Measurements from ENCODE around the gene ANAPC10. TPM values are rescaled to one million over a fixed set of nuclear protein-coding genes. Genes with fewer than 3 reads are reported as not detected.

ANAPC10 gene
- total RNA-seq, 1 experiment from 2014 or later: 10.5 TPM

GRCh38 chr4:144975718-144976117 lies 122.3 kb downstream of the ANAPC10 start:
- Histone ChIP-seq H3K4me1 (ENCODE audit: control insufficient read depth, insufficient read depth, low read length) (no peaks in the 10 kb centered on the region), H3K9me3 (ENCODE audit: control insufficient read depth, insufficient read depth, low read depth, low read length) (no peaks in the 10 kb centered on the region), H3K27ac (ENCODE audit: low read length) (no peak overlapping the region), H3K27me3 (ENCODE audit: control insufficient read depth, insufficient read depth, low read length) (no peaks in the 10 kb centered on the region), H3K36me3 (ENCODE audit: control insufficient read depth, insufficient read depth, low read length) (no peaks in the 10 kb centered on the region), H3K4me3 (ENCODE audit: low read depth in 2 of 2, low read length in 2 of 2) (no peak overlapping the region)
- ATAC-seq (no peak), DNase-seq (ENCODE audit: low read depth, low spot score) (no peak)
- ChIA-PET CTCF (no interaction called here), POLR2A (no interaction called here)
- TF ChIP-seq SIN3A (IDR thresholded peaks at IDR 0.05; ENCODE audit: borderline replicate concordance, insufficient read depth, low read depth, low read length): no peak
- TF ChIP-seq TCF7L2 (IDR thresholded peaks at IDR 0.05; ENCODE audit: low read depth, low read length): no peak
- no peak for TF ChIP-seq REST (IDR thresholded peaks at IDR 0.05; ENCODE audit: insufficient read depth in 1 of 2, low read depth in 2 of 2, low read length in 1 of 2)
- no peak for TF ChIP-seq CTCF (IDR thresholded peaks at IDR 0.05)
- TF ChIP-seq POLR2AphosphoS5 (IDR thresholded peaks at IDR 0.05; ENCODE audit: low read depth, low read length): no peak
- no TSS peak for BruUV-seq (replicated peaks)
- intact Hi-C loops (cut with micrococcal nuclease; ENCODE audit: unreplicated experiment): no loop called here
- in situ Hi-C loops (cut with HindIII; ENCODE audit: low pct_unique_long_range_greater_than_20kb, low sequenced_read_pairs): no loop called here

- ChIA-PET POLR2A (no interaction called here), CTCF (no interaction called here)
These were observed 127.4 kb downstream of the ANAPC10 start for GRCh38 chr4:144970597-144970996.

More at GRCh38 chr4:144970597-144970996, 127.4 kb downstream of the ANAPC10 start:
- ATAC-seq (no peak), DNase-seq (ENCODE audit: low read depth, low spot score) (no peak)
- TF ChIP-seq CTCF (IDR thresholded peaks at IDR 0.05): no peak
- TF ChIP-seq REST (IDR thresholded peaks at IDR 0.05; ENCODE audit: insufficient read depth in 1 of 2, low read depth in 2 of 2, low read length in 1 of 2): no peak
- no peak for TF ChIP-seq TCF7L2 (IDR thresholded peaks at IDR 0.05; ENCODE audit: low read depth, low read length)
- TF ChIP-seq SIN3A (IDR thresholded peaks at IDR 0.05; ENCODE audit: borderline replicate concordance, insufficient read depth, low read depth, low read length): no peak
- TF ChIP-seq POLR2AphosphoS5 (IDR thresholded peaks at IDR 0.05; ENCODE audit: low read depth, low read length): no peak
- in situ Hi-C loops (cut with HindIII; ENCODE audit: low pct_unique_long_range_greater_than_20kb, low sequenced_read_pairs) (no loop called here), intact Hi-C loops (cut with micrococcal nuclease; ENCODE audit: unreplicated experiment) (no loop called here)
- Histone ChIP-seq H3K9me3 (ENCODE audit: control insufficient read depth, insufficient read depth, low read depth, low read length) (no peaks in the 10 kb centered on the region), H3K27me3 (ENCODE audit: control insufficient read depth, insufficient read depth, low read length) (no peaks in the 10 kb centered on the region), H3K4me3 (ENCODE audit: low read depth in 2 of 2, low read length in 2 of 2) (no peak overlapping the region), H3K36me3 (ENCODE audit: control insufficient read depth, insufficient read depth, low read length) (no peaks in the 10 kb centered on the region), H3K4me1 (ENCODE audit: control insufficient read depth, insufficient read depth, low read length) (no peaks in the 10 kb centered on the region), H3K27ac (ENCODE audit: low read length) (no peak overlapping the region)
- no TSS peak for BruUV-seq (replicated peaks)
